Body of pancreas (tissue), 4 donors: ENCODE measurements around the gene AP5M1. TPM values are rescaled to one million over a fixed set of nuclear protein-coding genes. Genes with fewer than 3 reads are reported as not detected.

Experiments used
- ATAC-seq: fragments of 150-250 bp; one replicate; pipeline ENCODE4 v1.9.1; 2016
- DNase-seq, 4 donors: peaks; one replicate each; pipeline ENCODE4 v3.0.0-alpha.2; 2019
- H3K27ac ChIP-seq, 4 donors: fragments of 200-600 bp; sonication (generic); 1 replicate in 3 of 4; 2 replicates in 1 of 4; pipeline versions ENCODE4 v1.5.1 to v1.6.1; 2016 to 2019; ENCODE audit warnings: mild to moderate bottlenecking in 1 of 4, mixed read lengths in 1 of 4, moderate library complexity in 1 of 4
- H3K27me3 ChIP-seq, 2 donors: fragments of 200-600 bp; sonication (generic); one replicate each; pipeline ENCODE4 v1.6.0; 2016; ENCODE audit warnings: mild to moderate bottlenecking in 1 of 2
- H3K36me3 ChIP-seq, 2 donors: fragments of 200-600 bp; sonication (generic); replicated peaks in 1 of 2; 2 replicates each; pipeline ENCODE4 v1.5.1; 2016; ENCODE audit warnings: low read depth in 2 of 2; ENCODE audit not compliant: insufficient read depth in 1 of 2
- H3K4me1 ChIP-seq: fragments of 200-600 bp; sonication (generic); one replicate; pipeline ENCODE4 v1.6.0; 2016
- H3K4me3 ChIP-seq, 2 donors: fragments of 200-600 bp; sonication (generic); 1 replicate in 1 of 2; 2 replicates in 1 of 2; pipeline ENCODE4 v1.5.1; 2016 to 2019
- H3K9me3 ChIP-seq, 3 donors: fragments of 200-600 bp; sonication (generic); 1 replicate in 2 of 3; 2 replicates in 1 of 3; pipeline ENCODE4 v1.5.1; 2016
- POLR2A ChIP-seq, 3 donors: fragments of 450-650 bp; IDR thresholded peaks; one replicate each; pipeline ENCODE4 v1.6.1; 2016; ENCODE audit warnings: antibody characterized with exemption in 3 of 3, mild to moderate bottlenecking in 2 of 3
- WGBS, 2 donors: methylation state at CpG; one replicate each; pipeline ENCODE4 v1.1.5; 2017; 5-methylcytosine and 5-hydroxymethylcytosine counted together
- intact Hi-C: fragments of 100-400 bp; cut with DNase I; formaldehyde crosslinking; loops from one replicate; pipeline ENCODE4 v1.15.1; 2023
- total RNA-seq, 2 donors: library from RNA; depleted of rRNA; stranded (reverse); fragments of >200 nt; gene quantifications; one replicate each; pipeline ENCODE4 v1.1.0, GENCODE V29; 2016
- TF ChIP-seq, protein P1 (sequence below), 7 experiments: fragments of 450-650 bp in 4 of 7; fragments of 200-600 bp in 3 of 7; sonication (generic) in 3 of 7; IDR thresholded peaks; one replicate each; pipeline ENCODE4 v1.5.1; 2016 to 2019; ENCODE audit warnings: antibody characterized with exemption in 7 of 7

AP5M1 gene
- total RNA-seq, 2 donors from 2014 or later, result 12.2 to 17.8 TPM

GRCh38 chr14:57273236-57273635, 4.5 kb downstream of the AP5M1 start:
- WGBS, 2 donors, result 45 to 50% methylated on average over 1 of the region's 1 CpG
- Histone ChIP-seq H3K4me3 (no peak overlapping the region), H3K4me1 (peaks cover 29% of the 10 kb centered on the region), H3K9me3 (no peaks in the 10 kb centered on the region), H3K27ac (no peak overlapping the region), H3K27me3 (no peaks in the 10 kb centered on the region), H3K36me3 (peaks cover 0 to 3% of the 10 kb centered on the region in 2 donors)
- DNase-seq, result no peak
- no peak for TF ChIP-seq POLR2A (IDR thresholded peaks at IDR 0.05)
- TF ChIP-seq, protein P1, sequence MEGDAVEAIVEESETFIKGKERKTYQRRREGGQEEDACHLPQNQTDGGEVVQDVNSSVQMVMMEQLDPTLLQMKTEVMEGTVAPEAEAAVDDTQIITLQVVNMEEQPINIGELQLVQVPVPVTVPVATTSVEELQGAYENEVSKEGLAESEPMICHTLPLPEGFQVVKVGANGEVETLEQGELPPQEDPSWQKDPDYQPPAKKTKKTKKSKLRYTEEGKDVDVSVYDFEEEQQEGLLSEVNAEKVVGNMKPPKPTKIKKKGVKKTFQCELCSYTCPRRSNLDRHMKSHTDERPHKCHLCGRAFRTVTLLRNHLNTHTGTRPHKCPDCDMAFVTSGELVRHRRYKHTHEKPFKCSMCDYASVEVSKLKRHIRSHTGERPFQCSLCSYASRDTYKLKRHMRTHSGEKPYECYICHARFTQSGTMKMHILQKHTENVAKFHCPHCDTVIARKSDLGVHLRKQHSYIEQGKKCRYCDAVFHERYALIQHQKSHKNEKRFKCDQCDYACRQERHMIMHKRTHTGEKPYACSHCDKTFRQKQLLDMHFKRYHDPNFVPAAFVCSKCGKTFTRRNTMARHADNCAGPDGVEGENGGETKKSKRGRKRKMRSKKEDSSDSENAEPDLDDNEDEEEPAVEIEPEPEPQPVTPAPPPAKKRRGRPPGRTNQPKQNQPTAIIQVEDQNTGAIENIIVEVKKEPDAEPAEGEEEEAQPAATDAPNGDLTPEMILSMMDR (IDR thresholded peaks at IDR 0.05), result no peak
- intact Hi-C loops, result no loop called here
- ATAC-seq, result no peak

DNA sequence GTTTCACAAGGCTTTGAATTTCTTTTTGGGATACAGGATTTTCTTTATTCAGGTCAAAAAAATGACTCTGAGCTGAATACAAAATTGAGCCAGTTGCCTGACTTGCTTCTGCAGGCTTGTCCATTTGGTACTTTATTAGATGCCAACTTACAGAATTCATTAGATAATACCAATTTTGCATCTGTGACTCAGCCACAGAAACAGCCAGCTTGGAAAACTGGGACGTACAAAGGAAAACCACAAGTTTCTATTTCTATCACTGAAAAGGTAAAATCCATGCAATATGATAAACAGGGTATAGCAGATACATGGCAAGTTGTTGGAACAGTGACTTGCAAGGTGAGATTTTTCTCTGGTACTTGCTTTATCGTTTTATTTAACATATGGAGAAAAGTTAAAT, 5.8 kb downstream of the AP5M1 start:
- 81 to 95% methylated on average over 2 of the region's 2 CpGs for WGBS, 2 donors
- Histone ChIP-seq H3K4me1 (peaks cover 29% of the 10 kb centered on the region), H3K4me3 (no peak overlapping the region), H3K27ac (no peak overlapping the region), H3K36me3 (peaks cover 0 to 3% of the 10 kb centered on the region in 2 donors), H3K9me3 (no peaks in the 10 kb centered on the region), H3K27me3 (no peaks in the 10 kb centered on the region)
- intact Hi-C loops, result no loop called here
- DNase-seq (no peak), ATAC-seq (no peak)
- TF ChIP-seq, protein P1 (IDR thresholded peaks at IDR 0.05), result no peak
- TF ChIP-seq POLR2A (IDR thresholded peaks at IDR 0.05), result no peak

- Histone ChIP-seq H3K4me3 (no peak overlapping the region), H3K4me1 (peaks cover 25% of the 10 kb centered on the region), H3K9me3 (no peaks in the 10 kb centered on the region), H3K36me3 (peaks cover 0 to 3% of the 10 kb centered on the region in 2 donors), H3K27ac (no peak overlapping the region), H3K27me3 (no peaks in the 10 kb centered on the region)
- intact Hi-C loops, result no loop called here
- DNase-seq (no peak), ATAC-seq (no peak)
- TF ChIP-seq POLR2A (IDR thresholded peaks at IDR 0.05), result no peak
- TF ChIP-seq, protein P1 (IDR thresholded peaks at IDR 0.05), result no peak
- 87 to 95% methylated on average over 2 of the region's 2 CpGs for WGBS, 2 donors
These were observed 6.4 kb downstream of the AP5M1 start for GRCh38 chr14:57275023-57275664.

- no peak for TF ChIP-seq POLR2A (IDR thresholded peaks at IDR 0.05)
- Histone ChIP-seq H3K4me1 (peaks cover 8% of the 10 kb centered on the region), H3K9me3 (no peaks in the 10 kb centered on the region), H3K27me3 (no peaks in the 10 kb centered on the region), H3K36me3 (peaks cover 0 to 3% of the 10 kb centered on the region in 2 donors), H3K27ac (no peak overlapping the region), H3K4me3 (no peak overlapping the region)
- ATAC-seq, result no peak
- DNase-seq, result no peak
- WGBS, 2 donors, result 94 to 96% methylated on average over 3 of the region's 3 CpGs
- intact Hi-C loops, result no loop called here
These were observed 8.3 kb downstream of the AP5M1 start for GRCh38 chr14:57277062-57277461.

DNA sequence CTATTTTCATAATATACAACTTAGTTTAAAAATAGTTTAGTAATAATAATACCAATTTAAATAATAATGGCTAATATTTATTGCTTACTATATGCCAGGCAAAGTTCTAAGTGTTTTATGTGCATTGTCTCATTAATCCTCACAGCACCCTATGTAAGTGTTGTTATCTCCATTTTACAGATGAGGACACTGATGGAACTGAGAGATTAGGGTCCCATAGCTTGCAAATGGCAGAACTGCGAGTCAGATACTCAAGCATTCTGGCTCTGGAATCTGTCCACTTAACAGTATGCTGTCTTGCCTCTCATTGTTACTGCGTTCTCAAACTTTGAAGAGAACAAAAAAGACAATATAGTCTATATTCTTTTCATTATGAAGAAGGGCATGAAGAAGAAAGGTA, 19.0 kb downstream of the AP5M1 start:
- no peaks in the 10 kb centered on the region for H3K4me1 ChIP-seq
- intact Hi-C loops, result no loop called here
- 91 to 93% methylated on average over 2 of the region's 2 CpGs for WGBS, 2 donors
- no peaks in the 10 kb centered on the region for H3K27me3 ChIP-seq
- H3K9me3 ChIP-seq, result no peaks in the 10 kb centered on the region
- H3K36me3 ChIP-seq, result peaks cover 9 to 12% of the 10 kb centered on the region in 2 donors
- no peak overlapping the region for H3K4me3 ChIP-seq
- ATAC-seq (no peak), DNase-seq (no peak)
- H3K27ac ChIP-seq, result no peak overlapping the region
- TF ChIP-seq, protein P1 (IDR thresholded peaks at IDR 0.05), result no peak
- no peak for TF ChIP-seq POLR2A (IDR thresholded peaks at IDR 0.05)
